Mucosa of gallbladder (tissue), 1 donor: Measurements from ENCODE around the gene ACKR3. TPM values are rescaled to one million over a fixed set of nuclear protein-coding genes. Genes with fewer than 3 reads are reported as not detected.

ENCODE experiments used
- DNase-seq: peaks from one replicate; pipeline ENCODE4 v3.0.0-alpha.2; 2020; ENCODE audit warnings: low spot score
- total RNA-seq: library from RNA; stranded (reverse); gene quantifications from one replicate; pipeline ENCODE4 v1.2.1, GENCODE V29; 2021
- donor health status: DM: no; HTN: no; CAD: no.

Gene ACKR3
- total RNA-seq, 1 donor from 2014 or later: 12.0 TPM

GRCh38 chr2:236570081-236570868 lies 650 bp downstream of the ACKR3 start:
- DNase-seq: no peak

- DNase-seq: no peak
These were observed 1.5 kb downstream of the ACKR3 start for GRCh38 chr2:236571145-236571544.

GRCh38 chr2:236572482-236572881 lies 2.9 kb downstream of the ACKR3 start:
- no peak for DNase-seq

GRCh38 chr2:236573066-236573929 lies 3.7 kb downstream of the ACKR3 start:
- no peak for DNase-seq

GRCh38 chr2:236574000-236574399 lies 4.4 kb downstream of the ACKR3 start:
- DNase-seq: no peak

- no peak for DNase-seq
These were observed 5.0 kb downstream of the ACKR3 start for GRCh38 chr2:236574424-236575145.

GRCh38 chr2:236575510-236575909 lies 5.9 kb downstream of the ACKR3 start:
- no peak for DNase-seq

- no peak for DNase-seq
These were observed 6.5 kb downstream of the ACKR3 start for GRCh38 chr2:236576087-236576486.

- no peak for DNase-seq
These were observed 7.3 kb downstream of the ACKR3 start for GRCh38 chr2:236576953-236577352.

- DNase-seq: no peak
These were observed 8.1 kb downstream of the ACKR3 start for GRCh38 chr2:236577481-236578410.

- DNase-seq: no peak
These were observed 8.8 kb downstream of the ACKR3 start for GRCh38 chr2:236578411-236578846.

- no peak for DNase-seq
These were observed 9.6 kb downstream of the ACKR3 start for GRCh38 chr2:236579048-236579745.

GRCh38 chr2:236579746-236580315 lies 10.2 kb downstream of the ACKR3 start:
- DNase-seq: no peak

- no peak for DNase-seq
These were observed 11.2 kb downstream of the ACKR3 start for GRCh38 chr2:236580746-236581355.

GRCh38 chr2:236581546-236581945 lies 11.9 kb downstream of the ACKR3 start:
- no peak for DNase-seq

GRCh38 chr2:236582968-236583367 lies 13.3 kb downstream of the ACKR3 start:
- DNase-seq: no peak

GRCh38 chr2:236583621-236584203 lies 14.1 kb downstream of the ACKR3 start:
- no peak for DNase-seq

- no peak for DNase-seq
These were observed 15.1 kb downstream of the ACKR3 start for GRCh38 chr2:236584521-236585384.
